Measurements from ENCODE around the gene LBP. TPM values are rescaled to one million over a fixed set of nuclear protein-coding genes. Genes with fewer than 3 reads are reported as not detected.

Gene LBP
- total RNA-seq, 1 experiment from 2014 or later = 0.52 TPM

- H2BK5ac ChIP-seq (ENCODE audit: insufficient read length, low read length) = no peak overlapping the region
- Mint-ChIP-seq H3K36me3 (ENCODE audit: insufficient read depth in 1 of 3, low read depth in 3 of 3) (peaks cover 2 to 6% (median 5%) of the 10 kb centered on the region in 3 experiments; a peak in 5 of 7 replicates), H3K27ac (peak overlapping the region; percentile 90 to 99 (median 98)), H3K9me3 (peaks cover 5 to 6% of the 10 kb centered on the region in 2 experiments), H3K4me1 (peaks cover 56 to 58% of the 10 kb centered on the region in 2 experiments), H3K27me3 (ENCODE audit: low read depth) (no peaks in the 10 kb centered on the region; the same call in 1 of the 2 replicates), H3K4me3 (peak overlapping the region; percentile 27 to 41)
- H3T11ph ChIP-seq (ENCODE audit: low read length) = no peak overlapping the region
- no CpG with 5 or more reads among the region's 7 CpGs for WGBS (ENCODE audit: extremely low coverage, insufficient read length, low lambda C conversion rate)
- H2AFZ ChIP-seq (ENCODE audit: low read length) = no peak overlapping the region
- H3K23me2 ChIP-seq (ENCODE audit: insufficient read length, low read depth, low read length, poor library complexity, severe bottlenecking) = no peaks in the 10 kb centered on the region
- no peak for TF ChIP-seq CTCF (conservative IDR thresholded peaks at IDR 0.05)
- no peak overlapping the region for H4K8ac ChIP-seq (replicated peaks; ENCODE audit: insufficient read length, low read depth, low read length)
- no peak overlapping the region for H3K9ac ChIP-seq (ENCODE audit: extremely low read depth, insufficient read length, low read length)
- peak overlapping the region; percentile 12 for H3K4me2 ChIP-seq (ENCODE audit: insufficient read depth, insufficient read length, low read length)
- H3K27me3 ChIP-seq (ENCODE audit: insufficient read depth, low read length) = no peaks in the 10 kb centered on the region
- DNase-seq = peak; percentile 84
- H2BK120ac ChIP-seq (ENCODE audit: low read depth, low read length, poor library complexity, severe bottlenecking) = no peak overlapping the region
- no peaks in the 10 kb centered on the region for H3K79me2 ChIP-seq (ENCODE audit: insufficient read depth, low read length)
- peaks cover 8% of the 10 kb centered on the region; the same call in 1 of the 2 replicates for H3K4me1 ChIP-seq (ENCODE audit: insufficient read depth, low read length)
- no peak overlapping the region for H2BK15ac ChIP-seq (ENCODE audit: low read depth, low read length)
- peak overlapping the region; percentile 66 for H3K27ac ChIP-seq (ENCODE audit: insufficient read length, low read depth, low read length)
- no peaks in the 10 kb centered on the region for H3K79me1 ChIP-seq (ENCODE audit: insufficient read depth, low read depth, low read length, poor library complexity, severe bottlenecking)
- H4K20me1 ChIP-seq (ENCODE audit: control insufficient read depth, insufficient read depth, insufficient read length) = no peaks in the 10 kb centered on the region
- H3K9me3 ChIP-seq (ENCODE audit: control insufficient read depth, low read depth, low read length) = no peaks in the 10 kb centered on the region
- H3K56ac ChIP-seq (ENCODE audit: insufficient read length, low read depth, low read length) = no peak overlapping the region
- no peak overlapping the region for H4K5ac ChIP-seq (ENCODE audit: insufficient read length, low read depth, low read length)
- no peak overlapping the region for H3K23ac ChIP-seq (ENCODE audit: insufficient read length, low read depth, low read length)
- no peak overlapping the region for H3K14ac ChIP-seq (ENCODE audit: insufficient read depth, low read length)
- H2AK5ac ChIP-seq (ENCODE audit: insufficient read length, low read length) = no peak overlapping the region
- no peak overlapping the region for H2BK20ac ChIP-seq (ENCODE audit: low read depth, low read length, poor library complexity, severe bottlenecking)
- H4K91ac ChIP-seq (ENCODE audit: insufficient read length, low read depth, low read length) = no peak overlapping the region
- H3K4ac ChIP-seq (ENCODE audit: low read depth, low read length) = no peak overlapping the region
- H2BK12ac ChIP-seq (ENCODE audit: insufficient read length, low read depth, low read length) = no peak overlapping the region
- H3K18ac ChIP-seq (ENCODE audit: insufficient read length, low read depth, low read length) = no peak overlapping the region
These were observed 4.1 kb upstream of the LBP start for GRCh38 chr20:38342216-38342615.

Measured in H9 (cell line).